GM18526 (cell line): ENCODE measurements around the gene HNRNPA3.

Experiments
- POLR2A ChIP-seq: IDR thresholded peaks from 3 replicates; pipeline ENCODE4 v1.6.1; 2011; ENCODE audit not compliant: insufficient read length; ENCODE audit errors: extremely low read depth

HNRNPA3 gene

DNA sequence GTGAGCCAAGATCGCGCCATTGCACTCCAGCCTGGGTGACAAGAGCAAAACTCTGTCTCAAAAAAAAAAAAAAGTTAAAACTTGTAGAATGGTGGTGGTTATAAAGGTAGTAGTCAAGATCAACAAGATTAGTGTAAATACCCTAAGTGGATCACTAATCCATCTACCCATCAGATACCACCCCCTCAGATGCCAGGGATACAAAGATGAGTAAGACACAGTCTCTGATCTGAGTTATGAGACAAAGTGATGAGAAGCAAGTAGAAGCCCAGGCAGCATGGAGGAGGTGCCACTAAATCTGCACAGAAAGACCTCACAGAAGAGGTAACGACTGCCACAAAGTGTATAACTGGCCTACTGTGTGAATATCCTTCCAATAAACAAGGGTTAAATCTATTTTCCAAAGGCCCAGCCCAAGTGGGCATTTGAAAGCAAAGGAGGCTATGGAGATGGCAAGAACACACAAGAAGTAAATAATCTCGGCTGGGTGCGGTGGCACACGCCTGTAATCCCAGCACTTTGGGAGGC is 31.7 kb downstream of the HNRNPA3 start:
- TF ChIP-seq POLR2A = no peak

DNA sequence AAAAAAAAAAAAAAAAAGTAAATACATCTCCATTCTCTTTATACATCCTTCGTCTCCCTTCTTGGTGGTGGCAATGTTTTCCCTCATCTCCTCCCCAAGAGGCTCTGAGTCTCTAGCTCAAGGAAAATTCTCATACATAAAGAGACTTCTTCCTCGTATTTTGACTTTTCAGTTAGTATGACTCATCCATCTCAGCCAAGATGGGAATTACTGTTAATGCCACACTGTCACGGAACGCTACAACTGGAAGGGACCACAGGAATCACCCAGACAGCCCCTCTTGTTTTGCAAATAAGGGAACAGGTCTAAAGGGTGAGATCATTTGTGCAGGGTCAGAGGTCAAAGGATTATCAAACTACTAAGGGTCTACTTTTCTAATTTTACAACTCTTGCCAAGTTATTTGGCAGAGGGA is 32.4 kb downstream of the HNRNPA3 start:
- no peak for TF ChIP-seq POLR2A

DNA sequence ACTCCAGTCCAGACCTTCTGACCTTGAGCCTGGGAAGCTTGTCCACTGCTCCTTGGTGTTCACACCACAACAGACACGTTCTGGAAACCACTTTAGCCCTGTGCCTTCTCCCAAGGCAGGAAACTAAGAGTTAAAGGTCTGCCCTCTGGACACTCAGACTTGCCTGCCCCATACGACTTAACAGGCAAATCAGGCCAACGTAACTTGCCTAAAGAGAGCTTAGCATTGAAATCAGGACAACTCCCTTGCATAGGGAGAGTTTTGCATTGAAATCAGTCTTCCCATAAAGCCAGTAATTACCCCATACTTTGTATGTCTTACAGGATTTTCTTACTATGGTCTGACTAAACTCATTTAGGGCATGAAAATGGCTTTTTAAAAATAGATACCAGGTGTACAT is 33.4 kb downstream of the HNRNPA3 start:
- TF ChIP-seq POLR2A = no peak

DNA sequence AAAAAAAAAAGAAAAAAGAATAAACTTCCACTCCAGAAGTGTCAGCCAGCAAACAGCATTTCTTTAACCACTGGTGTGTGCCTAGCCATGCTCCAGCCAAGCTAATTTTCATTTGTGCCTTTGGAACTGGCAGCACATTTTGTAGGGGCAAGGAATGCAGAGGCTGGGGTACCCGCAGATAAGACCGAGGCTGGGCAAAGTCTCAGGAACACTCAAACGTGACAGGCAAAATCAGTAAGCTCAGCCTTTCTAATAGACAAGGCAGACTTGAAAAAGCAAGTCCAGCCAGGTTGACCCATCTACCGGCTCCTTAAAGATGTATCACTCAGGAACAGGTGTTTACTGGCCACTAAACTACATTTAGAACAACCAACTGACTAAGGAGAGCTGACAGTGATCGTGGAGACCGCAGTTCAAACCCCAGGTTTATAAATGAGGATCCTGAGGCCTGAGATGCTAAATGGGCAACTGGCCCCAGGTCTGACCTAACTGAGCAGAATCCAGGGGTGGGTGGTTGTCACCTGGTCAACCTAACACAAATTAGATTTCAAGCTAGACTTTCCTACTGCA is 35.2 kb downstream of the HNRNPA3 start:
- no peak for TF ChIP-seq POLR2A

DNA sequence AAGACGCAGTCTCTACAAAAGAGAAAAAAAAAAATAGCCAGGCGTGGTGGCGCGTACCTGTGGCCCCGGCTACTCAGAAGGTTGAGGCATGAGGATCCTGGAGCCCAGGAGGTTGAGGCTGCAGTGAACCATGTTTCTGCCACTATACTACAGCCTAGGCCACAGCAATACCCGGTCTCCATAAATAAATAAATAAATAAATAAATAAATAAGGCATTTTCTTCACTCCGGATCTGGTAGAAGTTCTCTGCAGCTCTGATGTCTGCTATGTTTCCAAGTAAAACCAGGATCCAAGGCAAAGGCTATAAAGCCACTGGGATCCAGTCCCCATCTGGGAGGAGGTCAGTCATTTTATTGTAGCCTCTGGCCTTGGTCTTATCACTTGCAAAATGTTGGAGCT is 36.4 kb downstream of the HNRNPA3 start:
- TF ChIP-seq POLR2A = no peak

DNA sequence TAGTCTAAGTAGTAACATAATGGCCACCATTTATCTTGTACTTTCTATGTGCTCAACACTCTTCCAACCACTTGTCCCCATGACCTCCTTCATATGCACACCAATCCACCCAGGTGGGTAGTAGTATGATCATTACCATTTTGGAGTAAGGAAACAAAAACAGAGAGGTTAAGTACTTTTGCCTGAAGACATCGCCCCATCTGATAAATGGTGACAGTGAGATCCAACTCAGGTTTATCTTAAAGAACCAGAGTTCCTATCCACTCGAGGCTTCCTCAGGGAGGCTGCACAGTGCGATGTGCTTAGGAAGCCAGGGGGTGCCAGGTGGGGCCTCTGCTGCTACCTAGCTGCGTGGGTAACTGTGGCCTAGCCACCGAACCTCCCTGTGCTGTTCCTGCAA is 37.9 kb downstream of the HNRNPA3 start:
- TF ChIP-seq POLR2A = no peak

DNA sequence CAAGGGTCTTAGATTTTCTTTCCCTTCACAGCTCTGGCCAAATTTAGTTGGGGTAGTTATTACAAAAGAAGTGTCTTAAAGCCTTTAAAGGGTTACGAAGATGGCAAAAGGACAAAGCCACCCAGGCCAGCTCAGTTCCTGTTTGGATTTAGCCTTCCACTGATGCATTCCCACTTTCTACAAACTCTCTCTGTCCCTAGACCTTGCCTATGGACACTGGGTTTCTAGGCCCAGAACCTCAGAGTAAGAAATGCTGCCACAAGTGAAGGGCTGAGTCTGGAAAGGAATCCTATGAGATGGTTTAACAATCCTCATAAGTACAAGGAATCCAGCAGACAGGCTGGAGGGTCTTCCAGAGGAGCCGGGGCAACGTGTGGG is 38.6 kb downstream of the HNRNPA3 start:
- no peak for TF ChIP-seq POLR2A

DNA sequence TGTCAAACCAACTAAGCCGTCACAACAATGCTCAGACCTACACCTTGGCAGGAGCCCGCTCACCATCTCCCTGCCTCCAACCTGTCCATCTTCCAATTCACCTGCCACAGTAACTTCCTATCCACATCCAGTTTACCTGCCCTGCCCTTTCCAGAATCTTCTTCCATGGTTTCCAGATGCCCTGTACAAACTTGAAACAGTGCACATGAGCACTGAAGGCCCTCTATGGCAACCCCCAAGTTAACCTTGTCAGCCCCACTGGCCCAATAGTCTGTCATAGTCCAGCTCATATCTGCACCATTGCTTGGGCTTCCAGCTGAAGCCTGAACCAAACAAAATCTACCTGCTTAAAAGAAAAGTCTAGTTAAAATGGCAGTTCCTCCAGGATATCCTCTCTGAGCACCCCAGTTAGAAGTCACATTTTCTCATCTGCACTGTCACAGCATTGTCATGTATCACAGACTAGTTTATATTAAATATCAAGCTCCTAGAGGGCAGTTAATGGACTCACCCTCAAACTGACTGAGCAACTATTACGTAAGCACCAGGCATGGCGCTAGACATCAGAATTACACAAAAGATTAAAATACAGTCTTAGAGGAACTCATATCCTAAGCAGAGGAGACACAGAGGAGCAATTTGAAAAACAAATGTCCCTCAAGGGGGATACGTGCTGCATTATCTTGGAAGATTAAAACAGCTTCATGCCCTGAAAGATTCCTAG is 40.4 kb downstream of the HNRNPA3 start:
- TF ChIP-seq POLR2A = no peak

DNA sequence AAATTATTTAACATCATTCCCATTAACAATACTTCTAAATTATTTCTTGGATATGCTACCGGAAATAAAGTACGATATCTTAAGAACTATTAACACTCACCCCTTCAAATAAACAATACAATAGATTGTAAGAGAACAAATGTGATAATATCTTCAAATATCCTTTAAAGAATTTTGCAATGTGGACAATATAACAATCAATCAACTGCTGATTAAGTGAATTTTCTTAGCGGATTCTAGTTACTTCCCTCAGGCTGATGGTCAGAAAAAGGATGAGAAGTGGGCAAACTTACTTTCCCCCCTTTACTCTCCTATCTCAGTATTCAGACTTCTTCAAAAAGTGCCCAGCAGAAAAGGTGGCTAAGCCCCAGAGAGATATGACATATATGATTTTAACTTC is 41.1 kb downstream of the HNRNPA3 start:
- TF ChIP-seq POLR2A = no peak

DNA sequence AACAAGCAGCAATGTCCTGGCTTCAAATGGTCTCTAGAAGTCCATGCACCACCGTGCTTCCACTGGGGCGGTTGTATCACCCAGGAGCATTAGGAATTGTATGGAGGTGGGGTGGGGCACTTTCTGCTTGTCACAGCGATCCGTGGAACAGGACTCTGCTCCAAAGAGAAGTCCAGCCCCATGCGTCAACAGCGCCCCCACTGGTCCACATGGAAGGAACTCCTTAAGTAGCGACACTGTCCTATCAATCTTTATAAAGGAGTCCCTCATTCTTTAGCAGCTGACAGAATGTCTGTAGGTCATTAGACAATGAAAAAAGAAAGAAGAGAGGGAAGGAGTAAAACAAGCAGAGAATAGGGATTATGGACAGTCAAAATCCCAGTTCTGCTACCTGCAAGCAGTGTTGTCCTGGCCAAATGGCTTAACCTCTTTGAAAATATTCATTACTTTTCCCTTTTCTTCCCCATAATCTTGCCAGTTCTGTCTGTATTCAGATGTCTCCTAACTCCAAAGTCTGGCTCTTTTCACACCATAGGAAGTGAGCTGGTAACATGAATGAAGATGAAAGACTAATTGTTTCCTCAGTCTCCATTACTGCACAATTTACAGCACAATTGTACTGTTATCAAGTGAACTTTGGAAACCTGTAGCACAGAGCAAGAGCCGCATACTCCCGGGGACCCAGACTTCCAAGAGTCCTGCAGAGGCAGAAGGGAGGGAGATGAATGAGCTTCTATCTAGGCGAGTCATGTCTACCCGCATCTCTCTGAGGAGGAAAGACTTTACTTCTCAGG is 42.0 kb downstream of the HNRNPA3 start:
- no peak for TF ChIP-seq POLR2A

DNA sequence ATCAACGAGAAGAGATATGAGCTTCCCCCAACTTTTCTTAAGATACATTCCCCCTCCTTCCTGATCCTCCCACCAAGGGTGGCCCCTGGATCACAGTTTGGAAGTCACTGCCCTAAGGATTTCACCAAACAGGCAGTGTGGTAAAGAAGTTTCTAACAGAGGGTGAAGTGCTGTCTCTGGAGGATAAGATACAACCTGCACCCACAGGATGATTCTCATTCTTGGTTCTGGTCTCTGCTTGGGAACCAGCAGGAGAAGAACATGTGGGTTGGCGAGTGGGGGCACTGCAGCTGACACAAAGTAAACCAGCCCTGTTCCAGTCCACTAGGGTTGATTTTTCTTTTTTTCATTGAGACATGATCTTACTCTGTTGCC is 42.6 kb downstream of the HNRNPA3 start:
- TF ChIP-seq POLR2A = no peak

DNA sequence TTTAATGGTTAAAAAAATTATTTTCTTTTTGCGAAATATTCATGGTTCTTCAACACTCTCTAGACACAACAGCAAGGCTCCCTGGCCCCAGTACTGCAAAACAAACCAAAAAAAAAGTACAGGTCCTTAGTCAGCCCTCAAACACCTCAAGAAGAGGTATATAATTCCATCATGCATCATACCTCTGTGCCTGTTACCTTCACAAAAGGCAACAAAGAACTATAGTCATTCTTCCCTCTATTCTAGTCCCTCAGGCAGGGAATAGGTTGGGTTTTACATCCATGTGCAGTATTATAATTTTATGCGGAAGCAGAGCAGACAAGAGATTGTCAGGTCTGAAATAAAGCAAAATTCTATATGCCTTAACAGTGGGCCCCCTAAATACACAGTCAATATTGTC is 43.4 kb downstream of the HNRNPA3 start:
- TF ChIP-seq POLR2A = no peak

DNA sequence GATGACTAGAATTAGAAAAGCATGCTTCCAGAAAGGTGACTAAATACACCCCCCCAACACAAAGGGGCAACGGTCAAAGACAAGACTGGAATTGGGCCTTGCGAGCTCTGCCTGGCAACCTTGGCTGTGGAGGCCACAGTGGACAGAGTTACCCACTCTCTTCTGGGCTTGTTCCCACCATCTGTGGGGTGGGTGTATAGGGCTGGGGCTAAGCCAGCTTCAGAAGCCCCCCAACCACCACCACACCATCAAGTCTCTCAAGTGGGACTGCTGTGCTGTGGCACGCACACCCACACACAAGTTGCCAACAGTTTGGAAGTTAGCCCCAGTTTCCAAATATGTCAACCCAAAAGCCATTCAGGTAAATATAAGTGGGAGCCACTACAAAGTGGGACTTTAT is 44.1 kb downstream of the HNRNPA3 start:
- TF ChIP-seq POLR2A = no peak

DNA sequence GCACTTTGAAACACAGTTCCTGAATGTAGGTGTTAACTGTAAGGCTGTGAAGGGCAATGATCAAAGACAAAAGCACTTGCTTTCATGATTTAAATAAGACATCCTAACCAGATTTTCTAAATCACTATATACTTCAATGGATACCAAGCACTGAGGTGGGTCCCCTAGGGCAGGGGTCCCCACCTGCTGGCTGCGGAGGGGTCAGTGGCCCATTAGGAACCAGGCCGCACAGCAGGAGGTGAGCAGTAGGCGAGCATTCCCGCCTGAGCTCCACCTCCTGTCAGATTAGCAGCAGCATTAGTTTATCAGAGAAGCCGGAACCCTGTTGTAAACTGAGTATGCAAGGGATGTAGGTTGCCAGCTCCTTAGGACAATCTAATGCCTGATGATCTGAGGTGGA is 44.9 kb downstream of the HNRNPA3 start:
- TF ChIP-seq POLR2A = no peak

DNA sequence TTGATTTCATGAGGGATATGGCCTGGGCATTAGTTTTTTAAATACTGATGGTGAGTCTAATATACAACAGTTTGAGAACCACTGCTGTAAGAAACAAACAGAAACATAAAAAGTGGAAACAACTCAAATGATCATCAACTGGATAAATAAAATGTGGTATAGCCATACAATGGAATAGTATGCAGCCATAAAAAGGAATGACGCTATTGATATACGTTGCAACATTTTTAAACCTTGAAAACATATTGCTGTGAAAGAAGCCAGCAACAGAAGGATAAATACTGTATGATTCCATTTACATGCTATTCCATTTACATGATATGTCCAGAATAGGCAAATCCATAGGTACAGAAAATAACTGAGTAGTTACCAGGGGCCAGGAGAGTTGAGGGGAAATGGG is 45.5 kb downstream of the HNRNPA3 start:
- TF ChIP-seq POLR2A = no peak

DNA sequence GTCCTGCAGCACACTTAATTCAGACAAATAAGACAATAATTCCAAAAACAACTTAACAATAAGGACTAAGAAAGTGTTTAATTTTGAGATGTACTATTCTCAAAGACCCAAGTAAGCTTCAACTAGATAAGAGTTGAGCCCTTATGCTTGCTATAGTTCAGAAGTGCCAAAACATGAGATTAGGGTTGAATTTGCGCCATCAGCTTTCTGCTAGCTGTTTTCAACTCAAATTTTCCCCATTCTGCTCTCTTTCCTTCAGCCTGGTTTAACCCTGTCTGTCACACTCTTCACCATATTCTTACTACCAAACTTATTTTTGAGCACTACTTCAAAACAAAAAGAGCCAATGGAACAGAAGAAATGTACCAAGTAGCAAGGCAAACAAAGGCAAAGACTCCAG is 47.8 kb downstream of the HNRNPA3 start:
- no peak for TF ChIP-seq POLR2A
